ENCODE data around the gene RASGRP4. TPM values are rescaled to one million over a fixed set of nuclear protein-coding genes. Genes with fewer than 3 reads are reported as not detected.

RASGRP4 gene
- total RNA-seq, 1 experiment from 2014 or later = not detected

DNA sequence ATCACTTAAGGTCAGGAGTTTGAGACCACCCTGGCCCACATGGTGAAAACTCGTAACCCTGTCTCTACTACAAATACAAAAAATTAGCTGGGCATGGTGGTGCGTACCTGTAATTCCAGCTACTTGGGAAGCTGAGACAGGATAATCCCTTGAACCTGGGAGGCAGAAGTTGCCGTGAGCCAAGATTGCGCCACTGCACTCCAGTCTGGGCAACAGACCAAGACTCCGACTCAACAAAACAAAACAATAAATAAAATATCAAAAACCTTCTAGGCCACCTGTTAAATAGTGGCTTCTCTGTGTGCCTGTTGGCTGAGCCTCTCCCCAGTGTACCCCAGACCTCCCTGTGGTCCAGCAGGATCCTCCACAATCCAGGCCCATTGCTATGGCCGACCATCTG lies 54.9 kb downstream of the RASGRP4 start:
- no TSS peak for BruUV-seq (replicated peaks)
- Histone ChIP-seq H3K9me3 (ENCODE audit: low read depth, low read length, poor library complexity, severe bottlenecking) (no peaks in the 10 kb centered on the region), H3K4me3 (ENCODE audit: low read depth, low read length, poor library complexity, severe bottlenecking) (no peak overlapping the region), H3K36me3 (ENCODE audit: insufficient read depth, low read length, poor library complexity, severe bottlenecking) (no peaks in the 10 kb centered on the region), H3K27me3 (replicated peaks; ENCODE audit: insufficient read depth, low read depth, low read length, poor library complexity) (no peaks in the 10 kb centered on the region), H3K4me1 (ENCODE audit: insufficient read depth, low read length, poor library complexity, severe bottlenecking) (peaks cover 6% of the 10 kb centered on the region), H3K27ac (ENCODE audit: low read depth, low read length, poor library complexity, severe bottlenecking) (no peak overlapping the region)
- no peak for DNase-seq (ENCODE audit: low spot score)
- intact Hi-C loops (cut with micrococcal nuclease; ENCODE audit: unreplicated experiment) = loop anchor here (5.0 kb wide), 1 partner anchor 34 kb away; the partner anchor contains the start of gene CATSPERG
- CTCF ChIA-PET = no interaction called here
- POLR2A ChIA-PET (ENCODE audit: low non-redundant PET) = no interaction called here
- TF ChIP-seq EZH2 (IDR thresholded peaks at IDR 0.05; ENCODE audit: borderline replicate concordance, low read depth, low read length, poor library complexity, severe bottlenecking) = no peak
- TF ChIP-seq, protein P1, sequence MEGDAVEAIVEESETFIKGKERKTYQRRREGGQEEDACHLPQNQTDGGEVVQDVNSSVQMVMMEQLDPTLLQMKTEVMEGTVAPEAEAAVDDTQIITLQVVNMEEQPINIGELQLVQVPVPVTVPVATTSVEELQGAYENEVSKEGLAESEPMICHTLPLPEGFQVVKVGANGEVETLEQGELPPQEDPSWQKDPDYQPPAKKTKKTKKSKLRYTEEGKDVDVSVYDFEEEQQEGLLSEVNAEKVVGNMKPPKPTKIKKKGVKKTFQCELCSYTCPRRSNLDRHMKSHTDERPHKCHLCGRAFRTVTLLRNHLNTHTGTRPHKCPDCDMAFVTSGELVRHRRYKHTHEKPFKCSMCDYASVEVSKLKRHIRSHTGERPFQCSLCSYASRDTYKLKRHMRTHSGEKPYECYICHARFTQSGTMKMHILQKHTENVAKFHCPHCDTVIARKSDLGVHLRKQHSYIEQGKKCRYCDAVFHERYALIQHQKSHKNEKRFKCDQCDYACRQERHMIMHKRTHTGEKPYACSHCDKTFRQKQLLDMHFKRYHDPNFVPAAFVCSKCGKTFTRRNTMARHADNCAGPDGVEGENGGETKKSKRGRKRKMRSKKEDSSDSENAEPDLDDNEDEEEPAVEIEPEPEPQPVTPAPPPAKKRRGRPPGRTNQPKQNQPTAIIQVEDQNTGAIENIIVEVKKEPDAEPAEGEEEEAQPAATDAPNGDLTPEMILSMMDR (conservative IDR thresholded peaks at IDR 0.05; ENCODE audit: low read depth, low read length) = no peak

DNA sequence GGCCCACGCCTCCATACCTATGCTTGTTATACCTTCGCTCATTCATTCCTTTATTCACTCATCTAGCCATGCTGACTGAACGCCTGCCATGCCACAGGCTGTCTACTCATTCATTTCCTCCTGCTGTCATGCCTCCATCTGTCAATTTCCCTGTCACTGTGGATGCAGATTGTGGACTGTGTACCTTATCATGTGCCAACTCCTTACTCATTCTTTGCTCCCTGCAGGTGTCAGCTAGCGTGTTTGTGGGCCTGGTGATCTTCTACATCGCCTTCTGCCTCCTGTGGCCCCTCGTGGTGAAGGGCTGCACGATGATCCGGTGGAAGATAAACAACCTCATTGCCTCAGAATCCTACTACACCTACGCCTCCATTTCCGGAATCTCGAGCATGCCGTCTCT lies 55.7 kb downstream of the RASGRP4 start:
- H3K4me3 ChIP-seq (ENCODE audit: low read depth, low read length, poor library complexity, severe bottlenecking) = no peak overlapping the region
- no peaks in the 10 kb centered on the region for H3K9me3 ChIP-seq (ENCODE audit: low read depth, low read length, poor library complexity, severe bottlenecking)
- H3K27ac ChIP-seq (ENCODE audit: low read depth, low read length, poor library complexity, severe bottlenecking) = no peak overlapping the region
- H3K27me3 ChIP-seq (replicated peaks; ENCODE audit: insufficient read depth, low read depth, low read length, poor library complexity) = no peaks in the 10 kb centered on the region
- H3K4me1 ChIP-seq (ENCODE audit: insufficient read depth, low read length, poor library complexity, severe bottlenecking) = no peaks in the 10 kb centered on the region
- TF ChIP-seq, protein P1 (conservative IDR thresholded peaks at IDR 0.05; ENCODE audit: low read depth, low read length) = no peak
- no peak for TF ChIP-seq EZH2 (IDR thresholded peaks at IDR 0.05; ENCODE audit: borderline replicate concordance, low read depth, low read length, poor library complexity, severe bottlenecking)
- POLR2A ChIA-PET (ENCODE audit: low non-redundant PET) = no interaction called here
- DNase-seq (ENCODE audit: low spot score) = no peak
- BruUV-seq (replicated peaks) = no TSS peak
- H3K36me3 ChIP-seq (ENCODE audit: insufficient read depth, low read length, poor library complexity, severe bottlenecking) = no peaks in the 10 kb centered on the region
- intact Hi-C loops (cut with micrococcal nuclease; ENCODE audit: unreplicated experiment) = loop anchor here (5.0 kb wide), 1 partner anchor 33 kb away; the partner anchor contains the start of gene CATSPERG
- CTCF ChIA-PET = no interaction called here

DNA sequence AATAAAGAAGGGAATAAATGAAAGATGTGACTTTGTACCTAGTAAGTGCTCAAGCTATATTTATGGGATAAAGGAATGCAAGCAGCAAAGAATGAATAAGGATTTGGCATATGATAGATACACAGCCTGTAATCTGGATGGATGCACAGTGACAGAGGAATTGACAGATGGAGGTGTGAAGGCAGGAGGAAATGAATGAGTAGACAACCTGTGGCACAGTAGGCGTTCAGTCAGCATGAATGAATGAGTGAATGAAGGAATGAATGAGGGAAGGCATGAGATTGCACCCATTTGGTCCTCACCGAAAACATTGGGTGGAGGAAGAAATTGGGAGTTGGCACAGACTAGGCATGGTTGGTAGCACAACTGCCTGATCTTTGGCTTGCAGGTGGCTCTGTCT lies 56.4 kb downstream of the RASGRP4 start:
- no peak for DNase-seq (ENCODE audit: low spot score)
- BruUV-seq (replicated peaks) = no TSS peak
- no peaks in the 10 kb centered on the region for H3K36me3 ChIP-seq (ENCODE audit: insufficient read depth, low read length, poor library complexity, severe bottlenecking)
- POLR2A ChIA-PET (ENCODE audit: low non-redundant PET) = no interaction called here
- CTCF ChIA-PET = no interaction called here
- no peak overlapping the region for H3K27ac ChIP-seq (ENCODE audit: low read depth, low read length, poor library complexity, severe bottlenecking)
- H3K9me3 ChIP-seq (ENCODE audit: low read depth, low read length, poor library complexity, severe bottlenecking) = no peaks in the 10 kb centered on the region
- no peak overlapping the region for H3K4me3 ChIP-seq (ENCODE audit: low read depth, low read length, poor library complexity, severe bottlenecking)
- TF ChIP-seq, protein P1 (conservative IDR thresholded peaks at IDR 0.05; ENCODE audit: low read depth, low read length) = no peak
- no peak for TF ChIP-seq EZH2 (IDR thresholded peaks at IDR 0.05; ENCODE audit: borderline replicate concordance, low read depth, low read length, poor library complexity, severe bottlenecking)
- H3K27me3 ChIP-seq (replicated peaks; ENCODE audit: insufficient read depth, low read depth, low read length, poor library complexity) = no peaks in the 10 kb centered on the region
- intact Hi-C loops (cut with micrococcal nuclease; ENCODE audit: unreplicated experiment) = no loop called here
- no peaks in the 10 kb centered on the region for H3K4me1 ChIP-seq (ENCODE audit: insufficient read depth, low read length, poor library complexity, severe bottlenecking)

Measured in A673 (cell line).